PFSK-1 (cell line): ENCODE measurements around the gene FADD.

ENCODE experiments used
- FOXP2 ChIP-seq: optimal IDR thresholded peaks from 2 replicates; pipeline ENCODE3; 2011; ENCODE audit warnings: borderline replicate concordance, control low read depth, inconsistent platforms; ENCODE audit not compliant: insufficient read depth; ENCODE audit errors: extremely low read length, extremely low read depth
- POLR2AphosphoS5 ChIP-seq: IDR thresholded peaks from 2 replicates; pipeline ENCODE4 v1.6.1; 2012; ENCODE audit warnings: low read depth, mild to moderate bottlenecking, control low read depth, low read length, moderate library complexity
- SIN3A ChIP-seq: IDR thresholded peaks from 2 replicates; pipeline ENCODE4 v1.6.1; 2012; ENCODE audit warnings: mild to moderate bottlenecking, low read length, moderate library complexity, borderline replicate concordance; ENCODE audit not compliant: insufficient read depth
- TAF1 ChIP-seq: IDR thresholded peaks from 2 replicates; pipeline ENCODE4 v1.6.1; 2012; ENCODE audit warnings: low read length, control low read depth, borderline replicate concordance; ENCODE audit not compliant: insufficient read depth
- TF ChIP-seq, protein P1 (sequence below), 2 experiments: IDR thresholded peaks; 2 replicates each; pipeline versions ENCODE4 v1.6.1 to v1.8.0; 2011 to 2012; ENCODE audit warnings: low read depth in 2 of 2, low read length in 2 of 2, control low read depth in 1 of 2, inconsistent platforms in 1 of 2, mild to moderate bottlenecking in 1 of 2, moderate library complexity in 1 of 2; ENCODE audit not compliant: insufficient read depth in 1 of 2

Gene FADD

GRCh38 chr11:70243912-70244652, 41.0 kb downstream of the FADD start:
- TF ChIP-seq SIN3A, result no peak
- no peak for TF ChIP-seq TAF1
- TF ChIP-seq FOXP2, result no peak
- no peak for TF ChIP-seq POLR2AphosphoS5
- TF ChIP-seq, protein P1, sequence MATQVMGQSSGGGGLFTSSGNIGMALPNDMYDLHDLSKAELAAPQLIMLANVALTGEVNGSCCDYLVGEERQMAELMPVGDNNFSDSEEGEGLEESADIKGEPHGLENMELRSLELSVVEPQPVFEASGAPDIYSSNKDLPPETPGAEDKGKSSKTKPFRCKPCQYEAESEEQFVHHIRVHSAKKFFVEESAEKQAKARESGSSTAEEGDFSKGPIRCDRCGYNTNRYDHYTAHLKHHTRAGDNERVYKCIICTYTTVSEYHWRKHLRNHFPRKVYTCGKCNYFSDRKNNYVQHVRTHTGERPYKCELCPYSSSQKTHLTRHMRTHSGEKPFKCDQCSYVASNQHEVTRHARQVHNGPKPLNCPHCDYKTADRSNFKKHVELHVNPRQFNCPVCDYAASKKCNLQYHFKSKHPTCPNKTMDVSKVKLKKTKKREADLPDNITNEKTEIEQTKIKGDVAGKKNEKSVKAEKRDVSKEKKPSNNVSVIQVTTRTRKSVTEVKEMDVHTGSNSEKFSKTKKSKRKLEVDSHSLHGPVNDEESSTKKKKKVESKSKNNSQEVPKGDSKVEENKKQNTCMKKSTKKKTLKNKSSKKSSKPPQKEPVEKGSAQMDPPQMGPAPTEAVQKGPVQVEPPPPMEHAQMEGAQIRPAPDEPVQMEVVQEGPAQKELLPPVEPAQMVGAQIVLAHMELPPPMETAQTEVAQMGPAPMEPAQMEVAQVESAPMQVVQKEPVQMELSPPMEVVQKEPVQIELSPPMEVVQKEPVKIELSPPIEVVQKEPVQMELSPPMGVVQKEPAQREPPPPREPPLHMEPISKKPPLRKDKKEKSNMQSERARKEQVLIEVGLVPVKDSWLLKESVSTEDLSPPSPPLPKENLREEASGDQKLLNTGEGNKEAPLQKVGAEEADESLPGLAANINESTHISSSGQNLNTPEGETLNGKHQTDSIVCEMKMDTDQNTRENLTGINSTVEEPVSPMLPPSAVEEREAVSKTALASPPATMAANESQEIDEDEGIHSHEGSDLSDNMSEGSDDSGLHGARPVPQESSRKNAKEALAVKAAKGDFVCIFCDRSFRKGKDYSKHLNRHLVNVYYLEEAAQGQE (IDR thresholded peaks at IDR 0.05; ENCODE audit: insufficient read depth in 1 of 2, low read depth in 2 of 2, low read length in 2 of 2), result no peak

DNA sequence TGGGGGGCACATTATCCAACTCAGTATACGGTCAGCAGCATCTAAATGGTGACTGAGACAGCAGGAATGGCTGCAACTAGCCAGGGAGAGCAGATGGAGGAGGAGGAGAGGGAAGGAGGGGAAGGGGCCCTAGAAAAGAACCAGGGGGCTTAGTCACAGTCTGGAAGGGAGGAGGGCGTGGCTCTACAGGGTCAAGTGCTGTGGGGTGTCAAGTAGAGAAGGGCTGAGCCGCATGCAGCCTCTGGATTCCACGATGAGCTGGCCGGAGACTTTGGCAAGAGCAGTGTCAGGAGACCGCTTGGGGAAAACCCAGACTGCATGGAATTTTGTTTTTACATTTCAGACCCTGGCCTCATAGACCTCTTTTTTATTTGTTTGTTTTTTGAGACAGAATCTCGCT, 41.6 kb downstream of the FADD start:
- no peak for TF ChIP-seq POLR2AphosphoS5
- TF ChIP-seq TAF1, result no peak
- TF ChIP-seq, protein P1 (IDR thresholded peaks at IDR 0.05; ENCODE audit: insufficient read depth in 1 of 2, low read depth in 2 of 2, low read length in 2 of 2), result no peak
- TF ChIP-seq SIN3A, result no peak
- no peak for TF ChIP-seq FOXP2

- TF ChIP-seq TAF1 (no peak), SIN3A (no peak), POLR2AphosphoS5 (no peak), FOXP2 (no peak)
- TF ChIP-seq, protein P1 (IDR thresholded peaks at IDR 0.05; ENCODE audit: insufficient read depth in 1 of 2, low read depth in 2 of 2, low read length in 2 of 2), result no peak
Measured at GRCh38 chr11:70246196-70246595, 43.1 kb downstream of the FADD start.

DNA sequence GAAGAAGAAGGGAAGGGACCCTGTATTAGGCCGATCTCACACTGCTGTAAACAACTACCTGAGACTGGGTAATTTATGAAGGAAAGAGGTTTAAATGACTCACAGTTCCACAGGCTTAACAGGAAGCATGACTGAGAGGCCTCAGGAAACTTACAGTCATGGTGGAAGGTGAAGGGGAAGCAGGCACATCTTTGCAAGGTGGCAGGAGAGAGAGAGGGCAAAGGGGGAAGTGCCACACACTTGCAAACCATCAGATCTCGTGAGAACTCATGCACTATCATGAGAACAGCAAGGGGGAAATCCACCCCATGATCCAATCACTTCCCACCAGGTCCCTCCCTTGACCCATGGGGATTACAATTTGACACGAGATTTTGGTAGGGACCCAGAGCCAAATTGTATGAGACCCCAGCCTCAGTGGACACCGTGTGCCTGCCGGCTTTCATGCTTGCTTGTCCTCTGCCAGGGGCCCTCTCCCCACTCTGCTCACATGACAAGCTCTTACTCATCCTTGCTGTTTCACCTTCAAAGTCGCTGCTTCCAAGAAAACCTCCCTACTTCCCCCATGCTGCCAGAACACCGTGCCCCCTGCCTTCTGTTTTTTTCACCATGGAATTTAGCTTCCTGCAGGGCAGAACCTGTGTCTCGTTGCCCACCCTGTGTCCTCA, 44.1 kb downstream of the FADD start:
- TF ChIP-seq TAF1 (no peak), FOXP2 (no peak), POLR2AphosphoS5 (no peak), SIN3A (no peak)
- TF ChIP-seq, protein P1 (IDR thresholded peaks at IDR 0.05; ENCODE audit: insufficient read depth in 1 of 2, low read depth in 2 of 2, low read length in 2 of 2), result no peak
